Heart right ventricle (tissue), 16 donors: ENCODE results near the gene PHACTR2. TPM values are rescaled to one million over a fixed set of nuclear protein-coding genes. Genes with fewer than 3 reads are reported as not detected.
A peak's percentile ranks its signal among the peaks of the same experiment; 100 is the strongest.
"Not testable (repeated sequence)": the region's sequence is repeated elsewhere in the genome, so short reads cannot be mapped to it uniquely, and the experiment has no call there.

Experiments used
- ATAC-seq, 8 donors: fragments of 200-7000 bp; cut with Tn5 transposase; one replicate each; pipeline ENCODE4 v1.9.1; 2020; ENCODE audit warnings: mild to moderate bottlenecking in 8 of 8, moderate library complexity in 8 of 8, moderate number of reproducible peaks in 1 of 8
- DNase-seq, 2 donors: peaks; one replicate each; pipeline ENCODE4 v3.0.0-alpha.2; 2020
- H3K27ac ChIP-seq, 10 donors: fragments of 200-600 bp; sonication (generic) in 2 of 10; one replicate each; pipeline versions ENCODE4 v1.5.0 to v1.8.0; 2020 to 2022; ENCODE audit warnings: mild to moderate bottlenecking in 3 of 10
- H3K27me3 ChIP-seq, 7 donors: fragments of 200-600 bp; one replicate each; pipeline ENCODE4 v1.8.0; 2021 to 2022; ENCODE audit warnings: mild to moderate bottlenecking in 2 of 7
- H3K36me3 ChIP-seq, 9 donors: fragments of 200-600 bp; sonication (generic) in 1 of 9; one replicate each; pipeline versions ENCODE4 v1.5.0 to v1.8.0; 2020 to 2022; ENCODE audit warnings: mild to moderate bottlenecking in 2 of 9
- H3K4me1 ChIP-seq, 9 donors: fragments of 200-600 bp; sonication (generic) in 1 of 9; one replicate each; pipeline versions ENCODE4 v1.5.0 to v1.8.0; 2020 to 2022; ENCODE audit warnings: mild to moderate bottlenecking in 4 of 9
- H3K4me3 ChIP-seq, 10 donors: fragments of 200-600 bp; sonication (generic) in 2 of 10; one replicate each; pipeline versions ENCODE4 v1.5.0 to v1.8.0; 2020 to 2022; ENCODE audit warnings: mild to moderate bottlenecking in 7 of 10, moderate library complexity in 2 of 10
- H3K9me3 ChIP-seq, 11 donors: fragments of 200-600 bp in 10 of 11; sonication (generic) in 2 of 11; one replicate each; pipeline versions ENCODE4 v1.5.0 to v1.8.0; 2013 to 2022; ENCODE audit warnings: mild to moderate bottlenecking in 2 of 11, control low read depth in 1 of 11, moderate library complexity in 1 of 11
- WGBS, 2 donors: extraction: QIAGEN DNeasy Blood & Tissue Kit; methylation state at CpG; one replicate each; pipeline ENCODE4 v1.1.7; 2013; ENCODE audit warnings: inconsistent platforms in 1 of 2; 5-methylcytosine and 5-hydroxymethylcytosine counted together
- intact Hi-C, 10 donors: fragments of 100-400 bp; cut with DNase I; formaldehyde crosslinking; loops; one replicate each; pipeline versions ENCODE4 v1.11.1 to v1.14.2; 2022
- polyA plus RNA-seq, 2 donors: library from polyadenylated mRNA; stranded (reverse); fragments of 200-250 nt; gene quantifications; one replicate each; pipeline ENCODE4 v1.2.3, GENCODE V29; 2013
- total RNA-seq, 10 donors: library from RNA; stranded (reverse); fragmentation: NEBNext Ultra II Directional in 3 of 10; extraction: Animal tissue kit (Norgen Biotek cat#: 25700) in 3 of 10; gene quantifications; one replicate each; pipeline versions ENCODE4 v1.2.1 to v1.2.4, GENCODE V29; 2021 to 2023
- TF ChIP-seq, protein P1 (sequence below), 9 donors: fragments of 200-600 bp; sonication (generic) in 2 of 9; IDR thresholded peaks; one replicate each; pipeline versions ENCODE4 v1.5.0 to v1.8.0; 2021 to 2022; ENCODE audit warnings: antibody characterized with exemption in 9 of 9, mild to moderate bottlenecking in 5 of 9, moderate library complexity in 1 of 9
- donor health status: Arrhythmogenic right ventricular cardiomyopathy.
- donor health status: ischemic (EF 13 %, LVEDD 7.1; RV severe dilation, severe dysfunction).
- donor health status: healthy with polysubstance abuse.
- donor health status: DM: no; HTN: yes; CAD: no.
- donor health status: DM: no; HTN: no; CAD: no.
- donor health status: ischemic (EF 25% LVEDD 6.9; RV normal size, moderate dysfunction).
- donor health status: ischemic (EF 25% LVEDD 5.7; RV mildly dilated, moderate dysfunction).
- donor health status: healthy.
- donor health status: DM: yes; HTN: yes; CAD: no.
- donor health status: Ischemic cardiomyopathy.
- donor health status: ischemic (EF 35%, LVEDD 5.7; RV mildly dilated, moderate dysfunction).
- donor health status: nonischemic (EF 11% LVEDD 7.7; RV severe dilation, severe dysfunction).
- donor health status: DM: yes; HTN: yes; CAD: no.
- donor health status: PGD.
- donor health status: ischemic (EF 29% LVEDD 5.4; RV normal size, mild dysfunction).
- donor health status: nonischemic (EF 23%, LVEDD 6.1; RV moderate dilation, normal function).

Gene PHACTR2
- total and polyA plus RNA-seq, 12 donors, result 6.5 to 96.3 (median 70.2) TPM

DNA sequence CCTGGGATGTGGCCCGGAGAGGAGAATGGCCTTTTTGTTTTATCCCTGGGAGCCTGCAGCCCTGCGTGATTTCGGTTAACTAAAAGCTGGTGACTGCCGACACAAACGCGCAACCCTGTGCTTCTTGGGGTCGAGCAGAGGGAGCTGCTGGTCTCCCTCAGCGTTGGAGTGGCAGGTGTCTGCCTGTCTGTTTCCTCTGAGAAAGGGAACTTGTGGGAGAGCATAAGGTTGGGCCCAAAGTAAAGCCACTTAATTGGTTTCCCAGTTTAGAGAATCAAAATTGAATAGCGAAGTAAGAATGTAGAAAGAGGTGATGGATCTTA is 165.9 kb downstream of the PHACTR2 start:
- H3K4me1 ChIP-seq, result peaks cover 0 to 19% (median 13%) of the 10 kb centered on the region in 9 donors
- H3K4me3 ChIP-seq, result peak overlapping the region; percentile 56 to 94 (median 78)
- H3K27me3 ChIP-seq, result no peaks in the 10 kb centered on the region
- 2 to 3% methylated on average over 9 of the region's 9 CpGs for WGBS, 2 donors
- DNase-seq (no peak), ATAC-seq (peak in 1 of 8 donors; percentile 6)
- peaks cover 0 to 43% (median 32%) of the 10 kb centered on the region in 9 donors for H3K36me3 ChIP-seq
- TF ChIP-seq, protein P1, sequence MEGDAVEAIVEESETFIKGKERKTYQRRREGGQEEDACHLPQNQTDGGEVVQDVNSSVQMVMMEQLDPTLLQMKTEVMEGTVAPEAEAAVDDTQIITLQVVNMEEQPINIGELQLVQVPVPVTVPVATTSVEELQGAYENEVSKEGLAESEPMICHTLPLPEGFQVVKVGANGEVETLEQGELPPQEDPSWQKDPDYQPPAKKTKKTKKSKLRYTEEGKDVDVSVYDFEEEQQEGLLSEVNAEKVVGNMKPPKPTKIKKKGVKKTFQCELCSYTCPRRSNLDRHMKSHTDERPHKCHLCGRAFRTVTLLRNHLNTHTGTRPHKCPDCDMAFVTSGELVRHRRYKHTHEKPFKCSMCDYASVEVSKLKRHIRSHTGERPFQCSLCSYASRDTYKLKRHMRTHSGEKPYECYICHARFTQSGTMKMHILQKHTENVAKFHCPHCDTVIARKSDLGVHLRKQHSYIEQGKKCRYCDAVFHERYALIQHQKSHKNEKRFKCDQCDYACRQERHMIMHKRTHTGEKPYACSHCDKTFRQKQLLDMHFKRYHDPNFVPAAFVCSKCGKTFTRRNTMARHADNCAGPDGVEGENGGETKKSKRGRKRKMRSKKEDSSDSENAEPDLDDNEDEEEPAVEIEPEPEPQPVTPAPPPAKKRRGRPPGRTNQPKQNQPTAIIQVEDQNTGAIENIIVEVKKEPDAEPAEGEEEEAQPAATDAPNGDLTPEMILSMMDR (IDR thresholded peaks at IDR 0.05), result no peak
- peak overlapping the region in 9 of 10 donors; percentile 80 to 98 (median 93) for H3K27ac ChIP-seq
- intact Hi-C loops, result loop anchor here in 8 of 10 donors (1.0 to 10.0 kb wide), 11 partner anchors 96 to 269 kb away; partner anchors contain the start of genes PHACTR2 (in 3 of the 8) and PLAGL1 (in 1 of the 8)
- no peaks in the 10 kb centered on the region for H3K9me3 ChIP-seq

DNA sequence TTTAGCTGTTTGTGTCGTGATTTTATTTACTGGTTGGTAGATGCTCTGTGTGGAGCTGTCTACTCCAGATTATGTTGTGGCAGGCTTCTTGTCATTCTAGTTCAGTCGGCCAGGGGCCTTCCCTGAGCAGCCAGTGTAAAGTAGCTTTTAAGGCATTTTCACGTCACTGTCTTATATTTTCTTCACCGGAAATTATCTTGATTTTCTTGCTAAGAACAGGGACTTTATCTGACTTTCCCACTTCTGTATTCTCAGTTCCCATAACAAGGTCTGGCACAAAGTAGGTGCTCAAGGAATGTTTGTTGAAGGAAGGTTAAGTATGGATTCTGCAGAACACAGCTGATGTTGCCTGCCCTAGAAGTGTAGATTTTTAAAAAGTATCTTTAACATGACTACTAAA is 166.2 kb downstream of the PHACTR2 start:
- H3K27me3 ChIP-seq, result no peaks in the 10 kb centered on the region
- H3K4me1 ChIP-seq, result peaks cover 0 to 19% (median 13%) of the 10 kb centered on the region in 9 donors
- H3K27ac ChIP-seq, result peak overlapping the region in 7 of 10 donors; percentile 90 to 98 (median 94)
- TF ChIP-seq, protein P1 (IDR thresholded peaks at IDR 0.05), result no peak
- DNase-seq (no peak), ATAC-seq (no peak)
- no peaks in the 10 kb centered on the region for H3K9me3 ChIP-seq
- peak overlapping the region; percentile 56 to 94 (median 78) for H3K4me3 ChIP-seq
- intact Hi-C loops, result loop anchor here in 8 of 10 donors (5.0 to 10.0 kb wide), 9 partner anchors 97 to 269 kb away; partner anchors contain the start of genes PHACTR2 (in 2 of the 8) and PLAGL1 (in 1 of the 8)
- H3K36me3 ChIP-seq, result peaks cover 0 to 47% (median 34%) of the 10 kb centered on the region in 9 donors
- 14% methylated on average over 4 of the region's 4 CpGs for WGBS, 2 donors

DNA sequence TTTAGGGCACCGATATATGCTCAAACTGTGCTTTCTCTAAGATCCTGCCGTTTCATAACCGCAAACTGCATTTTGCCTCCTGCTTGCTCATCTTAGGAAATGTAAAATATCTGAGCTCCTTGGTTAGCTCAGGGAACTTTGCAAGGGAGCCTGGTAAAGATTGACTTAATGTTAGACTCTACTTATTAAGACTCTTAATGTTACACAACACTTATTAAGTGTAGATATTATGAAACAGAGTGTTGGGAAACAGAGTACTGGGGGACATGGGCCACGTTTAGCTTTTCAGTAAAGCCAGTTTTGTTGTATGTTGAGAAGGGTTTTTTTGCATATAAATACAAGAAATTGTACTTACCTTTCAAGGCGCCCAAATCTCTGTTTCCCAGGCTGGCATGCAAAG is 167.3 kb downstream of the PHACTR2 start:
- TF ChIP-seq, protein P1 (IDR thresholded peaks at IDR 0.05), result no peak
- intact Hi-C loops, result loop anchor here in 6 of 10 donors (5.0 to 10.0 kb wide), 6 partner anchors 160 to 270 kb away; partner anchors contain the start of gene PLAGL1 (in 1 of the 6)
- no peak overlapping the region for H3K27ac ChIP-seq
- 92 to 95% methylated on average over 5 of the region's 5 CpGs for WGBS, 2 donors
- no peak overlapping the region for H3K4me3 ChIP-seq
- no peak for ATAC-seq
- H3K9me3 ChIP-seq, result no peaks in the 10 kb centered on the region
- H3K27me3 ChIP-seq, result no peaks in the 10 kb centered on the region
- DNase-seq, result no peak
- H3K4me1 ChIP-seq, result peaks cover 0 to 19% (median 13%) of the 10 kb centered on the region in 9 donors
- peaks cover 0 to 57% (median 44%) of the 10 kb centered on the region in 9 donors for H3K36me3 ChIP-seq

DNA sequence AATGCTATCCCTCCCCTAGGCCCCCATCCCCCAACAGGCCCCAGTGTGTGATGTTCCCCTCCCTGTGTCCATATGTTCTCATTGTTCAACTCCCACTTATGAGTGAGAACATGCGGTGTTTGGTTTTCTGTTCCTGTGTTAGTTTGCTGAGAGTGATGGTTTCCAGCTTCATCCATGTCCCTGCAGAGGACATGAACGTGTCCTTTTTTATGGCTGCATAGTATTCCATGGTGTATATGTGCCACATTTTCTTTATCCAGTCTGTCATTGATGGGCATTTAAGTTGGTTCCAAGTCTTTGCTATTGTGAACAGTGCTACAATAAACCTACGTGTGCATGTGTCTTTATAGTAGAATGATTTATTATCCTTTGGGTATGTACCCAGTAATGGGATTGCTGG is 173.9 kb downstream of the PHACTR2 start:
- H3K27me3 ChIP-seq, ATAC-seq, intact Hi-C loops, H3K4me3 ChIP-seq, DNase-seq, H3K27ac ChIP-seq, H3K4me1 ChIP-seq: not testable (repeated sequence)
- WGBS, 2 donors, result 98 to 99% methylated on average over 3 of the region's 3 CpGs
- H3K9me3 ChIP-seq, result peaks cover 0 to 44% (median 9%) of the 10 kb centered on the region in 11 donors
- H3K36me3 ChIP-seq, result peaks cover 0 to 100% (median 76%) of the 10 kb centered on the region in 9 donors

DNA sequence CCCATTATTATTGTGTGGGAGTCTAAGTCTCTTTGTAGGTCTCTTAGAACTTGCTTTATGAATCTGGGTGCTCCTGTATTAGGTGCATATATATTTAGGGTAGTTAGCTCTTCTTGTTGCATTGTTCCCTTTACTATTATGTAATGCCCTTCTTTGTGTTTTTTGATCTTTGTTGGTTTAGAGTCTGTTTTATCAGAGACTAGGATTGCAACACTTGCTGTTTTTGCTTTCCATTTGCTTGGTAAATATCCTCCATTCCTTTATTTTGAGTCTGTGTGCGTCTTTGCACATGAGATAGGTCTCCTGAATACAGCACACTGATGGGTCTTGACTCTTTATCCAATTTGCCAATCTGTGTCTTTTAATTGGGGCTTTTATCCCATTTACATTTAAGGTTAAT is 177.3 kb downstream of the PHACTR2 start:
- DNase-seq, H3K4me1 ChIP-seq, intact Hi-C loops, H3K27me3 ChIP-seq, ATAC-seq, H3K4me3 ChIP-seq, H3K27ac ChIP-seq: not testable (repeated sequence)
- peaks cover 0 to 100% (median 75%) of the 10 kb centered on the region in 9 donors for H3K36me3 ChIP-seq
- peaks cover 0 to 49% (median 12%) of the 10 kb centered on the region in 11 donors for H3K9me3 ChIP-seq
- WGBS, 2 donors, result 93 to 100% methylated on average over 1 of the region's 1 CpG

DNA sequence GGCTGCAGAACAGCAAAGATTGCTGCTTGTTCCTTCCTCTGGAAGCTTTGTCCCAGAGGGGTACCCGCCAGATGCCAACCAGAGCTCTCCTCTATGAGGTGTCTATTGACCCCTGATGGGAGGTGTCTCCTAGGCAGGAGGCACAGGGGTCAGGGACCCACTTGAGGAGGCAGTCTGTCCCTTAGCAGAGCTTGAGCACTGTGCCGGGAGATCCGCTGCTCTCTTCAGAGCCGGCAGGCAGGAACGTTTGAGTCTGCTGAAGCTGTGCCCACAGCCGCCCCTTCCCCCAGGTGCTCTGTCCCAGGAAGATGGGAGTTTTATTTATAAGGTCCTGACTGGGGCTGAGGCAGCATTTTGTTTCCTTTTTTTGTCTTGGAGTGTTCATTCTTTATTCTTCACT is 179.0 kb downstream of the PHACTR2 start:
- H3K27me3 ChIP-seq, H3K27ac ChIP-seq, H3K4me3 ChIP-seq, intact Hi-C loops, ATAC-seq, H3K4me1 ChIP-seq, DNase-seq: not testable (repeated sequence)
- Histone ChIP-seq H3K9me3 (peaks cover 0 to 47% (median 12%) of the 10 kb centered on the region in 11 donors), H3K36me3 (peaks cover 3 to 100% (median 68%) of the 10 kb centered on the region in 9 donors)
- WGBS, 2 donors, result 97 to 99% methylated on average over 6 of the region's 6 CpGs
